T-helper 2 cell (primary cell): ENCODE results near the gene TRANK1.
A peak's percentile ranks its signal among the peaks of the same experiment; 100 is the strongest.
"Not testable (repeated sequence)": the region's sequence is repeated elsewhere in the genome, so short reads cannot be mapped to it uniquely, and the experiment has no call there.

Source experiments
- DNase-seq, 5 experiments: peaks; one replicate each; pipeline versions ENCODE4 v3.0.0 to v3.0.0-alpha.2; 2012 to 2022

TRANK1 gene

GRCh38 chr3:36918050-36918449, 26.8 kb downstream of the TRANK1 start:
- DNase-seq: peak in 1 of 5 experiments; percentile 58

- DNase-seq: peak in 2 of 5 experiments; percentile 57 to 92
Measured at GRCh38 chr3:36911990-36912804, 32.7 kb downstream of the TRANK1 start.

- DNase-seq: no peak
Measured at GRCh38 chr3:36909666-36910065, 35.2 kb downstream of the TRANK1 start.

- DNase-seq: no peak
Measured at GRCh38 chr3:36909181-36909580, 35.7 kb downstream of the TRANK1 start.

GRCh38 chr3:36908647-36909180, 36.1 kb downstream of the TRANK1 start:
- no peak for DNase-seq

- DNase-seq: peak; percentile 28 to 86 (median 55)
Measured at GRCh38 chr3:36907911-36908646, 36.8 kb downstream of the TRANK1 start.

GRCh38 chr3:36906504-36907149, 38.2 kb downstream of the TRANK1 start:
- peak in 2 of 5 experiments; percentile 19 to 35 for DNase-seq

- no peak for DNase-seq
Measured at GRCh38 chr3:36905545-36905944, 39.3 kb downstream of the TRANK1 start.

- DNase-seq: no peak
Measured at GRCh38 chr3:36904641-36905040, 40.2 kb downstream of the TRANK1 start.

- DNase-seq: not testable (repeated sequence)
Measured at GRCh38 chr3:36904065-36904464, 40.8 kb downstream of the TRANK1 start.

- DNase-seq: no peak
Measured at GRCh38 chr3:36903119-36903882, 41.6 kb downstream of the TRANK1 start.

- no peak for DNase-seq
Measured at GRCh38 chr3:36901588-36901987, 43.3 kb downstream of the TRANK1 start.

- DNase-seq: peak in 1 of 5 experiments; percentile 80
Measured at GRCh38 chr3:36900474-36901443, 44.1 kb downstream of the TRANK1 start.

- DNase-seq: peak in 1 of 5 experiments; percentile 17
Measured at GRCh38 chr3:36895496-36896409, 49.1 kb downstream of the TRANK1 start.

- no peak for DNase-seq
Measured at GRCh38 chr3:36894914-36895313, 49.9 kb downstream of the TRANK1 start.

GRCh38 chr3:36893826-36894225, 51.0 kb downstream of the TRANK1 start:
- no peak for DNase-seq

GRCh38 chr3:36893137-36893557, 51.7 kb downstream of the TRANK1 start:
- peak in 2 of 5 experiments; percentile 49 to 67 for DNase-seq

GRCh38 chr3:36892457-36893136, 52.3 kb downstream of the TRANK1 start:
- no peak for DNase-seq

- DNase-seq: no peak
Measured at GRCh38 chr3:36891701-36892160, 53.1 kb downstream of the TRANK1 start.
